Dermis blood vessel endothelial cell (primary cell): Measurements from ENCODE around the gene PDE4B. TPM values are rescaled to one million over a fixed set of nuclear protein-coding genes. Genes with fewer than 3 reads are reported as not detected.
"Not testable (repeated sequence)": the region's sequence is repeated elsewhere in the genome, so short reads cannot be mapped to it uniquely, and the experiment has no call there.

Experiments
- DNase-seq: peaks from one replicate; pipeline ENCODE4 v3.0.0; 2010
- total RNA-seq: library from RNA; depleted of rRNA; stranded (reverse); fragments of >200 nt; gene quantifications from 2 replicates; pipeline ENCODE4 v1.2.3, GENCODE V29; 2014

Gene PDE4B
- total RNA-seq, 1 donor from 2014 or later, result 156 TPM

DNA sequence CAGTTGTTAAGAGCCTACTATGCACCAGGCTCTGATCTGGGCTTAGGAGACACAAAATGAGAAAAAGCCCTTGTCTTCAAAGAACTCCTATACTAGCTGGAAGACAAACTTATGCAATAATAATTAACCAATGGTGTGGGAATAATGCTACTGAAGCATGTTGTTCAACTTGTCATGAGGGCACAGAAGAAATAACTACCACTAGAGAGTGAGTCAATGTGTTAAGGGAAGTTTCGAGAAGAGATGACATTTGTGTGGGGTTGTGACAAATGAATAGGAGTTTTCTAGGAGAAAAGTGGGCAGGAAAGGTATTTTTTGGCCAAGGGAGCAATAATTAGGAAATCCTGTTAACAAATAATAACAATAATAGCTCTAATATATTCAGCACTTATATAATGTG lies 205.0 kb downstream of the PDE4B start:
- DNase-seq, result no peak

GRCh38 chr1:65998763-65999583 lies 206.3 kb downstream of the PDE4B start:
- no peak for DNase-seq

DNA sequence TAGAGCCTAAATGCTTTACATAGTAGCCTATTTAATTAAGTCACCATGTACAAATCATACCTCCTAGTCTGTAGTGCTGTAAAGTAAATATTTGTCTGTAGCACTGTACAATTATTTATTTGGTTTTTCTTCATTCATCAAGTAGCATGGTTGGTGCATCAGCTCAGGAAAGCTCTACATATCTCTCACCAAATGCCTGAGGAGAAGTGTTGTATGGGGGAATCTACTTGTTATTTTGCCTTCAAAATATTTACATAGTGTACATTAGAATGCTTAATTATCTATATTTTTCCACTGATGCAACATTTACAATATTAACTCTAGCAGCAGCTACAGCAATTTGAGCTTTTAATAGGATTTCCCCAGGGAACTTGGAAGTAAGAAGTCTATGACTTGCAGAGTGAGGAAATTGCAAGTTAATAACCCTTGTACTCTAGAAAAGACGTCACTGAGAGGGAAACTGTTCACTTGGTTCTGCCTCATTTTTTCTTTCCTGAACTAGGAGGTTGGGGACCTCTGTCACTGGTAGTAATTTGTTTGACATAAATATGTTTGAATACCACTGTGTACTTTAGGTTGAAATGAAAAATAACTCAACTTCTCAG lies 207.4 kb downstream of the PDE4B start:
- no peak for DNase-seq

- DNase-seq, result no peak
Observed at GRCh38 chr1:66003690-66004089, 211.0 kb downstream of the PDE4B start.

DNA sequence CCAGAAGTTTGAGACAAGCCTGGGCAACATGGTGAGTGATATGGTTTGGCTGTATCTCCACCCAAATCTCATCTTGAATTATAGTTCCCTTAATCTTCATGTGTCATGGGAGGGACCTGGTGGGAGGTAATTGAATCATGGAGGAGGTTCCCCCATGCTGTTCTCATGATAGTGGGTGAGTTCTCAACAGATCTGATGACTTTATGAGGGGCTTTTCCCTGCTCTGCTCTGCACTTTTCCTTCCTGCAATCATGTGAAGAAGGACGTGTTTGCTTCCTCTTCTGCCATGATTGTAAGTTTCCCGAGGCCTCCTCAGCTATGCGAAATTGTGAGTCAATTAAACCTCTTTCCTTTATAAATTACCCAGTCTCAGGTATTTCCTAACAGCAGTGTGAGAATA lies 213.8 kb downstream of the PDE4B start:
- not testable (repeated sequence) for DNase-seq

DNA sequence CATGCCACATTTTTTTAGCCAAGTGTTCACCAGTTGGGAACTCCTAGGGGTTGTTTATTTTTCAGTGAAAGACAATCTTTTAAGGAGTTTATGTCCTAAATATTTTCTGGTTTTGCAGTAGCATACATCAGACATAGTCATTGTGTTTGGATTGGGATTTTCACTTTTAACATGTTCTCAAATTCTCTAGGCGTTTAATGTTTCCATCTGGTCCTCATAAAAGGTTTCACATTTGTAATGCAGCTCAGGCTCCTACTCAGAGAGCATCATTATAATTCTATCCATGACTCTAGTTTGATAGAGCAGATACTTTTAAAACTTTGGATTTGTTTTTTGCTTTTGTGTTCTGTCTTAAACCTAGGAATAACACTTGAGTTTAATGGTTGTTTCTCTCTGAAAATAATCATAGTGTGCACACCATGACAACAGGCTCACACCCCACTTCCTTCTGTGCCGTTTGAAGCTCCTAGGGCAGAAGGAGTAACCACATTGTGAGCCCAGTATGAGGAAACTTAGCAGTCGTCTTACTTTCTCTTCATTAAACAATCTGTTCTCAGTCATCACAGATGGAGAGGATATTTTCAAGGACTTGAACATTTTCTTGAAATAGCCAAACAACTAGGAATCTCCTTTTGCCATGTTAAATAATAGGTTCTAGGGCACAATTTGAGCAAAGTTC lies 219.6 kb downstream of the PDE4B start:
- DNase-seq, result no peak

- no peak for DNase-seq
Observed at GRCh38 chr1:66013371-66013770, 220.7 kb downstream of the PDE4B start.

DNA sequence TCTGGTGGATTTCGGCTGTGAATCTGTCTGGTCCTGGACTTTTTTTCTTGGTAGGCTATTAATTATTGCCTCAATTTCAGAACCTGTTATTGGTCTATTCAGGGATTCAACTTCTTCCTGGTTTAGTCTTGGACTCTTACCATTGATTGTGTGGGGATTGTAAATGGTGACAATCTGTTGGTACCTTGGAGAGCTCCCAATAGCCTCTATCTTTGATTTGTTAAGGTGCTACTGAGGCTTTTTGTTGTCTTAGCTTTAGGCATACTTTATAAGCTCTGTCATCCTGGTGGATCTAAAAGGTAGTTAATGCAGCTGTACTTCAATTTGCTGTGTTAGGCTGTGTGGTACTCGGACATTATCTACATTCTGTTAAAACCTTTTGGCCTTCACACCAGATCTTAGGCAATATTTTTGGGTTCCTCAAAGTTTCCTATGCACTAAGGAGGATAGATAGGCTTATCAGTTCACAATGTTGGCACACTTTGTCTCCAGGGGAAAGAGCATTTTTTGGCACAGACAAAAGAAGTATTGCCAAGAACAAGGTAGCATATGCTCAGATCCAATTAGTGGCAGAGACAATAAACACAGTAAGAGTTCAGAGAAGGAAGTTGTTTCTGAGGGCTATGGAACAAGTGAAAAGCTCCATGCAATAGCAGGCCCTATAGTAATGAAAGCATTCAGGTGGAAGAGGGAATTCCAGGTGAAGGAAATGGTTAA lies 230.4 kb downstream of the PDE4B start:
- DNase-seq, result peak; percentile 29

- DNase-seq, result no peak
Observed at GRCh38 chr1:66025188-66025587, 232.5 kb downstream of the PDE4B start.

DNA sequence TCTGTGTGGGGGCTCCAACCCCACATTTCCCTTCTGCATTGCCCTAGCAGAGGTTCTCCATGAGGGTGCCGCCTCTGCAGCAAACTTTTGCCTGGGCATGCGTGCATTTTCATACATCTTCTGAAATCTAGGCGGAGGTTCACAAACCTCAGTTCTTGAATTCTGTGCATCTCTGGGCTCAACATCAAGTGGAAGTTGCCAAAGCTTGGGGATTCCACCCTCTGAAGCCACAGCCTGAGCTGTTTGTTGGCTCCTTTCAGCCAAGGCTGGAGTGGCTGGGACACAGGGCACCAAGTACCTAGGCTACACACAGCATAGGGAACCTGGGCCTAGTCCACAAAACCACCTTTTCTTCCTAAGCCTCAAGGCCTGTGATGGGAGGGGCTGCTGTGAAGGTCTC lies 235.3 kb downstream of the PDE4B start:
- no peak for DNase-seq

GRCh38 chr1:66033781-66034180 lies 241.1 kb downstream of the PDE4B start:
- DNase-seq, result no peak

DNA sequence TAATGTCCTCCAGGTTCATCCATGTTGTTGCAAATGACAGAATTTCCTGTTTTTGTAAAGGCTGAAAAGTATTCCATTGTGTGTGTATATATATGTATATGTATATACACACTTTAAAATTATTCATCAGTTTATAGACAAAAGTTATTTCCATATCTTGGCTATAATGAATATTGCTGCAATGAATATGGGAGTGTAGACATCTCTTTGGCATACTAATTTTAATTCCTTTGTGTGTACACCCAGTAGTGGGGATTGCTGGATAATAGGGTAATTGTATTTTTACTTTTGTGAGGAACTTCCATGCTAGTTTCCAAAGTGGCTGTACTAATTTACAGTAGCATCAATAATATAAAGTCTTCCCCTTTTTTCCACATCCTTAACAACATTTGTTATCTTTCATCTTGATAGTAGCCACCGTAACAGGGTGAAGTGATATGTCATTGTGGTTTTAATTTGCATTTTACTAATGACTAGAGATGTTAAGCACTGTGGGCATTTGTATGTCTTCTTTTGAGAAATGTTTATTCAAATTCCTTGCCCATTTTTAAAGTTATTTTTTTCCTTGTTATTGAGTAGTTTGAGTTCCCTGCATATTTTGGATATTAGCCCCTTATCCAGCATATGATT lies 243.0 kb downstream of the PDE4B start:
- DNase-seq, result no peak

DNA sequence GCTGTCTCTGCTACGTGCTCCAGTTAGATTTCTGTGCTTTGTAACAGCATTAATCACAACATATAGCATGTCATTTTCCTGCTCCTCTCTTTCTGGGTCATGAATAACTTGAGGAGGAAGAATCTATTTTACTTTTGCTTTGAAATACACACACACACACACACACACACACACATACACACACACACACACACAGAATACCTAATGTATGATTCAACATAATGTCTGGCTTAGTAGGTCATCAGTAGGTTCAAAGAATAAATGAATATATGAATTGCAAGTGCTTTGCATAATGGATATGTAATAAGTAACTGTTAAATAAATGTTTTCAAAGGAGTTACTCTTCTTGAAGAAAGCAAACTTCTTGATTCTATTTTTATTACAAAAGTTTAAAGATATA lies 249.0 kb downstream of the PDE4B start:
- no peak for DNase-seq

DNA sequence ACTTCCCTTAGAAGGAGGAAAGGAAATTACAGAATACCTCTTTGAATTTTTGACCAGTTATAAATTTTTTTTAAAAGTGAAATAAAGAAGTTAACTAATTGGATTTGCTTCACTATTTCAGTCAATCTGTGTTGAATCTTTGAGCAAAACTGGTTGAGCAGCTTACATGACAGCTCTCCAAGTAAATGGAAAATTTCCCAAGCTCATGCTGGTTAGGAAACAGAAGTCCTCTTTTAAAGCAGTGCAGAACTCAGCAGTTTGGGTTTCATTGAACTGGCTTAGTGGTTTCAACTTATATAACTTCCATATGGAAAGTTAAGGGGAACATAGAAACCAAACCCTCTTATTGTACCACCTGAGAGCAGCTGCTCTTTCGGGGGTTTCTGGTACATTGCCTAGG lies 250.5 kb downstream of the PDE4B start:
- no peak for DNase-seq

- DNase-seq, result no peak
Observed at GRCh38 chr1:66044912-66045311, 252.2 kb downstream of the PDE4B start.

DNA sequence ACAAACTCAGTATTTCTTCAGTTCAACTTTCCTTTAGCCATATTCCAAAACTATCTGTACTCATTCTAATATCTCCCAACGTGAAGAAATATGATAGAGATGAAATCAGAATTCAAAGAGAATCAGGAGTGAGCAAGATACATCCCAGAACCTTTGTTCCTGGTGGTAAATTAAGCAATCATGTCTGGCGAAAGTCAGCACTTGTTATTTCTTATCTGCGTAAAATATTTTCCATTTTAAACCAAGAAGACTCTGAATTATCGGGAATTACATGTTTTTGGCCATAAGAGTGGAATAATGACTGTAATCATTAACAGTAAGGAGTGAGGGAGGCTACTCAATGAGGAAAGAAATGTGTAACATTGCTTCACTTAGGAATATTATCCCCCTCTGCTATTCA lies 253.7 kb downstream of the PDE4B start:
- no peak for DNase-seq

DNA sequence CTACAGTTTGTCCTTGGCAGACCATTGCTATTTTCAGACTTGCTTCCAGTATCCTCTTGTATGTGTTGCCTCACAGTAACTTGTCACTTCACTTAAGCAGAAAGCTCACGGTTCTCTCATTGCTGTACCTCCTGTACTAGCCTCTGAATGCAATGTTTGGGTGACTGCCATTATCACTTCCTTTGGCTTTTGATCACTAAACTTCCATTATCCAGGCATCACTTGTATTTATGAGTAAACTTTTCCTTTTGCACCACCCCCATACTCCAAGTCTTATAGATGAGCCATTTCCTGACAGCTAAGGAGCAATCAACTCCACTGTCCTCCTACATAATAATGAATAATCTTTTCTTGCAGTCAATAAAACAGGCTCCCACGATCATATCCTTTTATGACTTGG lies 255.3 kb downstream of the PDE4B start:
- peak; percentile 36 for DNase-seq

GRCh38 chr1:66050123-66050522 lies 257.4 kb downstream of the PDE4B start:
- DNase-seq, result peak; percentile 12

GRCh38 chr1:66050633-66051032 lies 257.9 kb downstream of the PDE4B start:
- DNase-seq, result no peak

DNA sequence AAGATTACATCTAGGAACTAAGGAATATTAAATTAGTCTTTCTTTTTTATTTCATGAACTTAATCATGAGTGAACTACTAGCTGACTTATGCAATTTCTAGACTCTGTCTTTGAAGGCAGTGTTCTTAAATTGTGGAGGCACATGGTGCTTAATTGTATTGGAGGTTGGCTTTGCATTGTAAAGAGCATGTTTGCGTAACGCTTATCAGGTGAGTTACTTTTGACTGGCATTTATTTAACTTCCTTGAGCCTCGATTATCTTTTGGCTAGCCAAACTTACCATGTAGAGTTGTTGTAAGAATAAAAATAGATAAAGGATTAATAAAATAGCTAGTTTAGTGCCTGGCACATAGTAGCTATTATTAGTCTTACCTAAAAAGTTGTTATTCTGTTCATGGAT lies 262.4 kb downstream of the PDE4B start:
- DNase-seq, result no peak

DNA sequence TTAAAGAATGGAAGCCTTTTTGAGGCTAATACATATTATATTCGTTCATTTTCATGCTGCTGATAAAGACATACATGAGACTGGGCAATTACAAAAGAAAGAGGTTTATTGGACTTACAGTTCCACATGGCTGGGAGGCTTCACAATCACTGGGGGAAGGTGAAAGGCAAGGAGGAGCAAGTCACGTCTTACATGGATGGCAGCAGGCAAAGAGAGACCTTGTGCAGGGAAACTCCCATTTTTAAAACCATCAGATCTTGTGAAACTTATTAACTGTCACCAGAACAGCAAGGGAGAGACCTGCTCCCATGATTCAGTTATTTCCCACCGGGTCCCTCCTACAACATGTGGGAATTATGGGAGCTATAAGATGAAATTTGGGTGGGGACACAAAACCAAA lies 264.8 kb downstream of the PDE4B start:
- DNase-seq, result not testable (repeated sequence)

DNA sequence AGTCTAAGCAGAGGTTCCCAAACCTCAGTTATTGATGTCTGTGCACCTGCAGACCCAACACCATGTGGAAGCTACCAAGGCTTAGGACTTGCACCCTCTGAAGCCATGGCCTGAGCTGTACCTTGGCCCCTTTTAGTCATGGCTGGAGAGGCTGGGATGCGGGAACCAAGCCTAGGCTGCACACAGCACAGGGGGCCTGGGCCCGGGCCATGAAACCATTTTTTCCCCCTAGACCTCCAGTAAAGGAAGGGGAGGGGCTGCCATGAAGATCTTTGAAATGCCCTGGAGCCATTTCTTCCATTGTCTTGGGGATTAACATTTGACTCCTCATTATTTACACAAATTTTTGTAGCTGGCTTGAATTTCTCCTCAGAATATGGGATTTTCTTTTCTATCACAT lies 265.9 kb downstream of the PDE4B start:
- no peak for DNase-seq

DNA sequence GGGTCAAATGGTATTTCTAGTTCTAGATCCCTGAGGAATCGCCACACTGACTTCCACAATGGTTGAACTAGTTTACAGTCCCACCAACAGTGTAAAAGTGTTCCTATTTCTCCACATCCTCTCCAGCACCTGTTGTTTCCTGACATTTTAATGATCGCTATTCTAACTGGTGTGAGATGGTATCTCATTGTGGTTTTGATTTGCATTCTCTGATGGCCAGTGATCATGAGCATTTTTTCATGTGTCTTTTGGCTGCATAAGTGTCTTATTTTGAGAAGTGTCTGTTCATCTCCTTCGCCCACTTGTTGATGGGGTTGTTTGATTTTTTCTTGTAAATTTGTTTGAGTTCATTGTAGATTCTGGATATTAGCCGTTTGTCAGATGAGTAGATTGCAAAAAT lies 274.5 kb downstream of the PDE4B start:
- DNase-seq, result not testable (repeated sequence)
